HG03439 (cell line): Measurements from ENCODE around the gene RAF1.
"Not testable (repeated sequence)": the region's sequence is repeated elsewhere in the genome, so short reads cannot be mapped to it uniquely, and the experiment has no call there.

Experiments used
- ATAC-seq: cut with Tn5 transposase; IDR thresholded peaks from one replicate; pipeline ENCODE4 v1.9.1; 2021; ENCODE audit warnings: mild to moderate bottlenecking, moderate library complexity; ENCODE audit not compliant: unreplicated experiment

The RAF1 gene

GRCh38 chr3:12561397-12561796, 102.5 kb downstream of the RAF1 start:
- no peak for ATAC-seq

- peak; percentile 46 for ATAC-seq
These were observed 103.3 kb downstream of the RAF1 start for GRCh38 chr3:12560505-12561190.

- ATAC-seq = no peak
These were observed 104.4 kb downstream of the RAF1 start for GRCh38 chr3:12559520-12559919.

GRCh38 chr3:12558706-12559105, 105.2 kb downstream of the RAF1 start:
- no peak for ATAC-seq

- no peak for ATAC-seq
These were observed 106.3 kb downstream of the RAF1 start for GRCh38 chr3:12557473-12558100.

GRCh38 chr3:12556690-12557472, 107.0 kb downstream of the RAF1 start, which contains the start of gene MKRN2:
MKRN2 (plus strand) TSS chr3:12557087; CDS start chr3:12557151, 64 bp downstream.
- peak; percentile 78 for ATAC-seq

GRCh38 chr3:12556314-12556689, 107.6 kb downstream of the RAF1 start:
- ATAC-seq = no peak

GRCh38 chr3:12553921-12554391, 110.0 kb downstream of the RAF1 start:
- no peak for ATAC-seq

GRCh38 chr3:12549971-12550760, 113.8 kb downstream of the RAF1 start:
- no peak for ATAC-seq

GRCh38 chr3:12545473-12545791, 118.5 kb downstream of the RAF1 start, which contains the start of gene MKRN2OS:
MKRN2OS (minus strand) TSS chr3:12545499; CDS start chr3:12545464, 35 bp downstream.
- no peak for ATAC-seq

GRCh38 chr3:12544652-12545472, 119.1 kb downstream of the RAF1 start:
- no peak for ATAC-seq

GRCh38 chr3:12543497-12543896, 120.4 kb downstream of the RAF1 start:
- not testable (repeated sequence) for ATAC-seq

- ATAC-seq = no peak
These were observed 122.3 kb downstream of the RAF1 start for GRCh38 chr3:12541625-12542024.

- no peak for ATAC-seq
These were observed 127.5 kb downstream of the RAF1 start for GRCh38 chr3:12536423-12536822.
